GM12878 (cell line): Measurements from ENCODE around the gene CORO2B. TPM values are rescaled to one million over a fixed set of nuclear protein-coding genes. Genes with fewer than 3 reads are reported as not detected.

ENCODE experiments used
- ATAC-seq: fragments of 200-7000 bp; cut with Tn5 transposase; 3 replicates; pipeline ENCODE4 v1.9.1; 2020; ENCODE audit warnings: mild to moderate bottlenecking, moderate library complexity
- BruUV-seq: library from RNA; stranded (reverse); fragments of 400-500 nt; replicated peaks from 2 replicates; lab custom pipeline; 2021; lab: Mats Ljungman, UMichigan
- CTCF ChIA-PET: fragments of 300-600 bp; sonication (Branson Sonifier 250); formaldehyde crosslinking; extraction: SDS; loops from one replicate; lab custom pipeline; 2021; ENCODE audit warnings: inconsistent platforms; lab: Yijun Ruan, JAX
- POLR2A ChIA-PET: fragments of 350-600 bp; formaldehyde crosslinking; extraction: SDS; loops from one replicate; lab custom pipeline; 2021; ENCODE audit warnings: inconsistent platforms; lab: Charles Lee
- RAD21 ChIA-PET: fragments of 300-600 bp; sonication (Branson Sonifier 250); formaldehyde crosslinking; loops from one replicate; lab custom pipeline; 2023; ENCODE audit warnings: antibody characterized with exemption; ENCODE audit not compliant: unreplicated experiment; lab: Charles Lee
- SMC1A ChIA-PET: fragments of 300-600 bp; sonication (Branson Sonifier 250); formaldehyde crosslinking; loops from one replicate; lab custom pipeline; 2023; ENCODE audit not compliant: unreplicated experiment, uncharacterized antibody; lab: Charles Lee
- DNase-seq: peaks from one replicate; pipeline ENCODE4 v3.0.0-alpha.2; 2011; ENCODE audit warnings: low read depth, low spot score
- FAIRE-seq: peaks from 3 replicates; lab custom pipeline; 2011; peaks lifted over from hg19 to GRCh38; lab: Jason Lieb, UNC
- H2AFZ ChIP-seq: 2 replicates; pipeline ENCODE4 v1.6.0; 2011; ENCODE audit warnings: low read depth, low read length, control low read depth; ENCODE audit not compliant: control insufficient read depth
- H3K27ac ChIP-seq: 2 replicates; pipeline ENCODE4 v1.5.1; 2011; ENCODE audit warnings: control low read depth; ENCODE audit not compliant: control insufficient read depth, insufficient read depth
- H3K27me3 ChIP-seq, 2 experiments: replicated peaks in 1 of 2; 2 replicates each; pipeline versions ENCODE4 v1.6.0 to v1.6.1; 2011; ENCODE audit warnings: low read length in 1 of 2; ENCODE audit not compliant: control insufficient read depth in 2 of 2, insufficient read depth in 2 of 2
- H3K36me3 ChIP-seq, 2 experiments: 2 replicates each; pipeline ENCODE4 v1.5.1; 2011; ENCODE audit warnings: low read length in 1 of 2; ENCODE audit not compliant: control insufficient read depth in 2 of 2, insufficient read depth in 2 of 2
- H3K4me1 ChIP-seq: 2 replicates; pipeline ENCODE4 v1.6.1; 2011; ENCODE audit warnings: mild to moderate bottlenecking, low read length, moderate library complexity, mixed read lengths; ENCODE audit not compliant: control insufficient read depth, insufficient read depth
- H3K4me2 ChIP-seq: 2 replicates; pipeline ENCODE4 v1.6.0; 2011; ENCODE audit warnings: control low read depth; ENCODE audit not compliant: control insufficient read depth, insufficient read depth
- H3K4me3 ChIP-seq: fragments of 200-600 bp; sonication (generic); 2 replicates; pipeline ENCODE4 v1.5.1; 2016
- H3K79me2 ChIP-seq: 2 replicates; pipeline ENCODE4 v1.6.0; 2011; ENCODE audit warnings: low read length; ENCODE audit not compliant: control insufficient read depth, insufficient read depth
- H3K9ac ChIP-seq: 2 replicates; pipeline ENCODE4 v1.8.0; 2011; ENCODE audit warnings: low read length, control low read depth, mixed read lengths; ENCODE audit not compliant: control insufficient read depth, insufficient read depth
- H3K9me3 ChIP-seq: replicated peaks from 3 replicates; pipeline ENCODE4 v1.5.1; 2011; ENCODE audit warnings: mild to moderate bottlenecking, low read length; ENCODE audit not compliant: control insufficient read depth, insufficient read depth
- H4K20me1 ChIP-seq: 2 replicates; pipeline ENCODE4 v1.6.0; 2011; ENCODE audit not compliant: control insufficient read depth, insufficient read depth
- ATF2 ChIP-seq: IDR thresholded peaks from 2 replicates; pipeline ENCODE4 v1.6.1; 2012; ENCODE audit warnings: low read length, inconsistent platforms
- CTCF ChIP-seq, 3 experiments: IDR thresholded peaks in 2 of 3; conservative IDR thresholded peaks in 1 of 3; 2 replicates each; pipeline ENCODE4 v1.5.1; 2011; ENCODE audit warnings: low read depth in 3 of 3, low read length in 3 of 3, mild to moderate bottlenecking in 3 of 3, control low read depth in 2 of 3, moderate library complexity in 2 of 3, inconsistent platforms in 1 of 3, mixed read lengths in 1 of 3; ENCODE audit not compliant: control insufficient read depth in 2 of 3, insufficient read depth in 1 of 3; ENCODE audit errors: extremely low read depth in 1 of 3
- EGR1 ChIP-seq, 2 experiments: IDR thresholded peaks; 1 replicate in 1 of 2; 2 replicates in 1 of 2; pipeline ENCODE4 v1.6.1; 2011 to 2012; ENCODE audit warnings: low read depth in 2 of 2, low read length in 2 of 2, borderline replicate concordance in 1 of 2, mild to moderate bottlenecking in 1 of 2, moderate library complexity in 1 of 2
- FOXM1 ChIP-seq: IDR thresholded peaks from 2 replicates; pipeline ENCODE4 v1.6.1; 2012; ENCODE audit warnings: low read depth, mild to moderate bottlenecking, inconsistent platforms, low read length, moderate library complexity
- IKZF1 ChIP-seq: fragments of 450-650 bp; conservative IDR thresholded peaks from 2 replicates; pipeline ENCODE4 v1.6.1; 2017; ENCODE audit warnings: antibody characterized with exemption, mild to moderate bottlenecking
- KDM1A ChIP-seq: fragments of 200-600 bp; sonication (generic); IDR thresholded peaks from 2 replicates; pipeline ENCODE4 v1.6.1; 2016; ENCODE audit warnings: borderline replicate concordance
- NR2C1 ChIP-seq: fragments of 450-650 bp; IDR thresholded peaks from 2 replicates; pipeline ENCODE4 v1.6.1; 2017; ENCODE audit warnings: antibody characterized with exemption, mild to moderate bottlenecking, moderate library complexity
- PRDM15 ChIP-seq: fragments of 450-650 bp; formaldehyde crosslinking; IDR thresholded peaks from 2 replicates; pipeline ENCODE4 v1.4.0; 2020; ENCODE audit warnings: mild to moderate bottlenecking, moderate library complexity
- RB1 ChIP-seq: fragments of 450-650 bp; formaldehyde crosslinking; IDR thresholded peaks from 2 replicates; pipeline ENCODE4 v1.6.1; 2017; ENCODE audit warnings: mild to moderate bottlenecking, borderline replicate concordance
- TBL1XR1 ChIP-seq: IDR thresholded peaks from 2 replicates; pipeline ENCODE4 v1.6.1; 2012; ENCODE audit warnings: low read depth, low read length, improper control_type of control experiment
- TCF3 ChIP-seq: IDR thresholded peaks from 2 replicates; pipeline ENCODE4 v1.6.1; 2012; ENCODE audit warnings: low read depth, mild to moderate bottlenecking, low read length, borderline replicate concordance; ENCODE audit not compliant: insufficient read depth
- ZBED1 ChIP-seq: IDR thresholded peaks from 2 replicates; pipeline ENCODE4 v1.6.1; 2016; ENCODE audit warnings: borderline replicate concordance
- ZBTB11 ChIP-seq: fragments of 450-650 bp; formaldehyde crosslinking; IDR thresholded peaks from 2 replicates; pipeline ENCODE4 v1.5.0; 2022; ENCODE audit warnings: mild to moderate bottlenecking, missing genetic modification characterization
- ZNF24 ChIP-seq: fragments of 450-650 bp; IDR thresholded peaks from 2 replicates; pipeline ENCODE4 v1.6.1; 2017; ENCODE audit warnings: antibody characterized with exemption, mild to moderate bottlenecking
- WGBS: methylation state at CpG from one replicate; pipeline ENCODE4 v1.1.6; 2016; ENCODE audit warnings: low lambda C conversion rate; ENCODE audit not compliant: insufficient replicate concordance, insufficient coverage; ENCODE audit errors: missing lambda C conversion rate; 5-methylcytosine and 5-hydroxymethylcytosine counted together
- in situ Hi-C: fragments of 300-500 bp; cut with MboI; formaldehyde crosslinking; loops from 9 replicates; pipeline ENCODE4 v1.14.3; 2018; ENCODE audit warnings: mixed read lengths
- intact Hi-C: fragments of 100-400 bp; cut with micrococcal nuclease; formaldehyde crosslinking; loops from one replicate; pipeline ENCODE4 v1.14.2; 2022; ENCODE audit not compliant: unreplicated experiment
- polyA plus RNA-seq, 11 experiments: library from polyadenylated mRNA; depleted of rRNA in 4 of 11; unstranded in 6 of 11; stranded (reverse) in 5 of 11; fragments of >200 nt; fragmentation: Nextera tagmentation in 4 of 11; fragmentation: Illumina TruSeq in 1 of 11; extraction: Ambion mirVana in 4 of 11; extraction: Trizol in 1 of 11; gene quantifications; 1 replicate in 1 of 11; 2 replicates in 10 of 11; pipeline versions ENCODE4 v1.2.1 to v1.2.3, GENCODE V29; 2011 to 2016; ENCODE audit warnings: inconsistent platforms in 2 of 11, missing spikeins in 2 of 11, low read depth in 1 of 11
- total RNA-seq, 4 experiments: library from RNA; depleted of rRNA in 3 of 4; stranded (reverse); fragments of >200 nt in 3 of 4; fragmentation: Illumina TruSeq in 1 of 4; extraction: Trizol in 1 of 4; gene quantifications; 2 replicates each; pipeline versions ENCODE4 v1.2.1 to v1.2.3, GENCODE V29; 2013 to 2021

Gene CORO2B
- total and polyA plus RNA-seq, 10 of the 15 experiments (the other 5 are each of a cell fraction or from before 2014, with no cell fraction given) = 0.05 to 0.73 (median 0.13) TPM; not detected in 4

- no peak overlapping the region for H3K4me2 ChIP-seq
- no peaks in the 10 kb centered on the region for H3K79me2 ChIP-seq
- FAIRE-seq = no peak
- H3K27ac ChIP-seq = no peak overlapping the region
- ChIA-PET CTCF (no interaction called here), SMC1A (no interaction called here), POLR2A (no interaction called here), RAD21 (no interaction called here)
- no peaks in the 10 kb centered on the region; a peak in 1 of 4 replicates for H3K27me3 ChIP-seq
- no peak overlapping the region for H3K9ac ChIP-seq
- no peaks in the 10 kb centered on the region for H4K20me1 ChIP-seq
- H3K4me3 ChIP-seq = no peak overlapping the region
- 41% methylated on average over 8 of the region's 8 CpGs for WGBS
- H3K9me3 ChIP-seq = no peaks in the 10 kb centered on the region
- H3K4me1 ChIP-seq = no peaks in the 10 kb centered on the region
- ATAC-seq = no peak
- H3K36me3 ChIP-seq = no peaks in the 10 kb centered on the region
- intact Hi-C loops (no loop called here), in situ Hi-C loops (no loop called here)
- DNase-seq = no peak
- H2AFZ ChIP-seq = no peak overlapping the region
- BruUV-seq = no TSS peak
- no peak for TF ChIP-seq IKZF1
- no peak for TF ChIP-seq ZBED1
- no peak for TF ChIP-seq FOXM1
- TF ChIP-seq PRDM15 (CRISPR knock-in tag) = no peak
- TF ChIP-seq RB1 = no peak
- no peak for TF ChIP-seq ZBTB11 (CRISPR knock-in tag)
- TF ChIP-seq TBL1XR1 = no peak
- no peak for TF ChIP-seq NR2C1
- TF ChIP-seq TCF3 = no peak
- TF ChIP-seq KDM1A = no peak
- TF ChIP-seq ATF2 = no peak
- no peak for TF ChIP-seq ZNF24
- no peak for TF ChIP-seq CTCF (IDR thresholded peaks at IDR 0.05 in 2 of 3, conservative IDR thresholded peaks at IDR 0.05 in 1 of 3; ENCODE audit: control insufficient read depth in 2 of 3, extremely low read depth in 1 of 3, insufficient read depth in 1 of 3, low read depth in 3 of 3, low read length in 3 of 3)
- no peak for TF ChIP-seq EGR1 (IDR thresholded peaks at IDR 0.05; ENCODE audit: borderline replicate concordance in 1 of 2, low read depth in 2 of 2, low read length in 2 of 2)
These were observed 62.1 kb downstream of the CORO2B start for GRCh38 chr15:68640791-68641331.
